Uterus (tissue), 2 donors: ENCODE measurements around the gene TST.

Experiments used
- CTCF ChIP-seq, 4 experiments: fragments of 200-600 bp in 2 of 4; fragments of 450-650 bp in 2 of 4; sonication (generic) in 2 of 4; IDR thresholded peaks; one replicate each; pipeline ENCODE4 v1.5.1; 2016 to 2019; ENCODE audit warnings: antibody characterized with exemption in 4 of 4, mild to moderate bottlenecking in 2 of 4, moderate library complexity in 1 of 4
- POLR2A ChIP-seq, 2 donors: fragments of 450-650 bp; IDR thresholded peaks; one replicate each; pipeline ENCODE4 v1.6.1; 2016; ENCODE audit warnings: antibody characterized with exemption in 2 of 2, mild to moderate bottlenecking in 1 of 2, moderate library complexity in 1 of 2

DNA sequence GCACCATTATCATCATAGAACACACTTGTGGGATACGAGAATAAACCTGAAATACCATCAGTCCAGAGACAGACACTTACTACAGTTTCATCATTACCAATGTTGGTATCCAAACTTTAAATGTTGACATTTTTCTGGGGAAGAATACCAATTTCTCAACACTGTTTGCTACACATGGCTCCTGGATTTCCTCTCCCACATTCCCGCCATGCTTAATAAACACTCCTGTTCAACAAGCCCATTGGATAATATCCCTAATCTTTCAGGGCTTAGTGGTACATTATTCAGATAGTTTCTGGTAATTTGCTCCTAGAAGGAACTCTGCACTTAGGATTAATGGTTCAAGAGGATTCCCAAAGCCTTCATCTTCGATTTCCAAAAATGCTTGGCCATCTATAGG is 57.6 kb downstream of the TST start:
- TF ChIP-seq CTCF (IDR thresholded peaks at IDR 0.05) (no peak), POLR2A (IDR thresholded peaks at IDR 0.05) (no peak)
